A549 treated with Mapracorat at 1 μM for 4 hours (cell line): ENCODE measurements around the gene LRRC75B. TPM values are rescaled to one million over a fixed set of nuclear protein-coding genes. Genes with fewer than 3 reads are reported as not detected.

Experiments
- total RNA-seq: library from RNA; stranded (reverse); fragments of 200-300 nt; extraction: Qiagen RNA extraction; gene quantifications from 5 replicates; pipeline ENCODE4 v1.2.3, GENCODE V29; 2022

Gene LRRC75B, protein sequence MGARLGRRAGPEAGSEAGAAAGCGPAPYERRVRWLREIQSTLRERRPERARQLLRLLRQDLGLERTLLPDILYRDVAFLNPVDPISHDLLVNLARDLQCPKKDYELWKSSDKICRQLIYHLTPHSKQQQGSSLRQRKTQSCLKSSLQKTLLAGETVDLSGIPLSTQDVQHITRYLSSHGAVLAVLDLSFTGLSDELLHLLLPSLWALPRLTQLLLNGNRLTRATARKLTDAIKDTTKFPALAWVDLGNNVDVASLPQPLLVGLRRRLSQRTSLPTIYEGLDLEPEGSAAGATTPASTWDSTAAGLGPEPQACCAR
- 5.5 to 9.0 TPM (median 8.1 TPM) in 5 replicates for total RNA-seq

GRCh38 chr22:24592851-24593558, at the start of gene LRRC75B:
Gene LRRC75B (minus strand): TSS chr22:24593073. CDS start chr22:24593039, 34 bp downstream.

DNA sequence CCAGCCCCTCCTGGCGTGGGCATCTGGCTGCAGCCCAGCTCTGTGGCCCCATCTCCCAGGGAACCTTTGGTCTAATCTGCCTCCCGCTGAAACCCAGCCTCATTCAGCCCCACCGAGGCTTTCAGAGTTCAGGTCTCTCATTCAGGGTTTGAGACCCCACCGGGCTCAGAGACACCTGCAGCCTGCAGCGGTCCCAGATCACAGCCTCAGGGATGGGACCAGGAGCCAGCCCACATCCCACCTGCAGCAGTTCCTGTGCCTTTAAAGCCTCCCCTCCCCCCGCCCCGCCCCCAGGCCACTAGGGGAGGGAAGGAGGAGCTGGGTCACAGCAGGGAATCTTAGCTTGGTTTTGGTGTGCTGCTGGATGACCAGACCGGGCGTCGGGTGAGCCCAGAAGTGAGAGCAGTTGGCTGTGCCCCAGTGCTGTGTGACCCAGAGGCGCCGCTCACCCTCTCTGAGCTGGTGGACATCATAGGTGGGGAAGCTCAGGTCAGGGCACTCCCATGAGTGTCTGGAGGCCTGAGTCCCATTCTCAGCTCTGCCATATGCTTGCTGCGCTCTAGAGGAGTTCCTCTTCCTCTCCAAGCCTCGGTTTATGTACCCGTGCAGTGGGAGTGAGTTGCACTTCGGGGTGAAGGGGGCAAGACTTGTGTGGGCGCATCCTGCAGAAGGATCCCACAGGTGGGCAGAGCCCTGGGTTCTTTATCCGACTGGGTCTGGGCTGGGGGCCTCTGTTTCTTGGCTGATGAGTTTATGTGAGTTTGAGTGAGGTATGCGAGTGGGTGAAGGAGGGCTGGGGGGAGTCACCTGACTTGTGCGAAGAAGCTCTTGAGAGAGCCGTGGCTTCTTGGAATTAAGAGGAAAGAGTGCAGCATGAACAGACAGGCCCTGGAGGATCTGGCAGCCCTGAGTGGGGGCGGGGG, 10.2 kb upstream of the LRRC75B start, which contains the start of gene GGT1:
TSS of gene GGT1 (plus strand) at position 347 of the 923 bp plus-strand sequence. CDS start 7,889 bp downstream, outside the sequence.

GRCh38 chr22:24555165-24556039, 37.5 kb downstream of the LRRC75B start, which contains the start of gene SNRPD3:
Gene SNRPD3 (plus strand): TSS chr22:24555999. CDS start chr22:24557675, 1,676 bp downstream.

GRCh38 chr22:24554313-24555164, 38.3 kb downstream of the LRRC75B start, which contains the start of gene GUCD1:
Gene GUCD1 (minus strand): TSS chr22:24555138. CDS start chr22:24554991, 147 bp downstream.

Other genes with a start within 250 kb of the LRRC75B start
- gene ADORA2A, start 165.5 kb downstream of the LRRC75B start, total RNA-seq = 0.54 to 1.2 TPM (median 0.80 TPM) in 5 replicates
- not detected in 5 replicates for gene UPB1, start 97.7 kb downstream of the LRRC75B start, total RNA-seq
- gene GUCD1, start 37.9 kb downstream of the LRRC75B start, total RNA-seq = 47.8 to 63.4 TPM (median 53.0 TPM) in 5 replicates
- gene SNRPD3, start 37.1 kb downstream of the LRRC75B start, total RNA-seq = 133 to 266 TPM (median 142 TPM) in 5 replicates
- gene GGT1, start 10.1 kb upstream of the LRRC75B start, total RNA-seq = 84.8 to 113 TPM (median 104 TPM) in 5 replicates
- gene PIWIL3, start 181.6 kb upstream of the LRRC75B start, total RNA-seq = not detected in 5 replicates
- 0.24 to 0.76 TPM (median 0.58 TPM) in 5 replicates for gene SGSM1, start 213.1 kb upstream of the LRRC75B start, total RNA-seq